ENCODE results near the gene FBXL4.
A peak's percentile ranks its signal among the peaks of the same experiment; 100 is the strongest.

Gene FBXL4

GRCh38 chr6:98836962-98837944, 110.5 kb downstream of the FBXL4 start:
- DNase-seq: no peak

- DNase-seq: peak; percentile 33
Observed at GRCh38 chr6:98836025-98836961, 111.5 kb downstream of the FBXL4 start.

- DNase-seq: no peak
Observed at GRCh38 chr6:98835149-98836024, 112.4 kb downstream of the FBXL4 start.

GRCh38 chr6:98834060-98835031, 113.4 kb downstream of the FBXL4 start, which contains the start of gene POU3F2:
Gene POU3F2, plus strand, starts transcription at chr6:98834574. Its CDS starts 300 bp downstream, at chr6:98834874.
- DNase-seq: peak; percentile 93

- DNase-seq: no peak
Observed at GRCh38 chr6:98833307-98834059, 114.3 kb downstream of the FBXL4 start.

GRCh38 chr6:98833057-98833306, 114.8 kb downstream of the FBXL4 start:
- no peak for DNase-seq

GRCh38 chr6:98832284-98833056, 115.3 kb downstream of the FBXL4 start:
- DNase-seq: no peak

- no peak for DNase-seq
Observed at GRCh38 chr6:98831959-98832283, 115.8 kb downstream of the FBXL4 start.

GRCh38 chr6:98831057-98831958, 116.4 kb downstream of the FBXL4 start:
- no peak for DNase-seq

- no peak for DNase-seq
Observed at GRCh38 chr6:98830146-98830545, 117.6 kb downstream of the FBXL4 start.

GRCh38 chr6:98828941-98829411, 118.8 kb downstream of the FBXL4 start:
- no peak for DNase-seq

- no peak for DNase-seq
Observed at GRCh38 chr6:98828211-98828788, 119.4 kb downstream of the FBXL4 start.

- no peak for DNase-seq
Observed at GRCh38 chr6:98827295-98828159, 120.2 kb downstream of the FBXL4 start.

GRCh38 chr6:98825600-98826230, 122.0 kb downstream of the FBXL4 start:
- DNase-seq: no peak

GRCh38 chr6:98824902-98825599, 122.7 kb downstream of the FBXL4 start:
- DNase-seq: no peak
